HEK293 (cell line): ENCODE data around the gene TTR.
A peak's percentile ranks its signal among the peaks of the same experiment; 100 is the strongest.

Experiments used
- CTCF ChIA-PET: fragments of 350-600 bp; formaldehyde crosslinking; extraction: SDS; loops from one replicate; lab custom pipeline; 2021; ENCODE audit warnings: antibody characterized with exemption; lab: Yijun Ruan, JAX
- POLR2A ChIA-PET: fragments of 300-600 bp; formaldehyde crosslinking; extraction: SDS; loops from one replicate; lab custom pipeline; 2020; ENCODE audit warnings: antibody characterized with exemption, inconsistent platforms; lab: Yijun Ruan, JAX
- H3K27ac ChIP-seq: fragments of 200-500 bp; sonication (Bioruptor generic); 2 replicates; pipeline ENCODE4 v1.5.1; 2014; ENCODE audit warnings: low read depth, low read length, control low read depth, inconsistent platforms; ENCODE audit errors: extremely low read depth
- H3K36me3 ChIP-seq, 2 experiments: fragments of 200-500 bp in 1 of 2; sonication (Bioruptor generic) in 1 of 2; 1 replicate in 1 of 2; 2 replicates in 1 of 2; pipeline ENCODE4 v1.5.1; 2014 to 2017; ENCODE audit warnings: inconsistent platforms in 2 of 2, low read length in 2 of 2; ENCODE audit not compliant: control insufficient read depth in 2 of 2, insufficient read depth in 1 of 2
- H3K4me1 ChIP-seq: fragments of 200-500 bp; sonication (Bioruptor generic); 2 replicates; pipeline ENCODE4 v1.5.1; 2014; ENCODE audit warnings: mild to moderate bottlenecking, low read length, inconsistent platforms; ENCODE audit not compliant: control insufficient read depth, insufficient read depth
- H3K4me3 ChIP-seq: 2 replicates; pipeline ENCODE4 v1.5.1; 2011; ENCODE audit warnings: low read depth, mild to moderate bottlenecking, control low read depth, low read length, moderate library complexity
- H3K9me3 ChIP-seq: fragments of 200-500 bp; sonication (Bioruptor generic); 2 replicates; pipeline ENCODE4 v1.5.1; 2014; ENCODE audit warnings: low read depth, low read length, inconsistent platforms; ENCODE audit not compliant: control insufficient read depth, insufficient read depth
- BCL11B ChIP-seq: fragments of 450-650 bp; formaldehyde crosslinking; IDR thresholded peaks from 2 replicates; pipeline ENCODE4 v1.5.1; 2016; ENCODE audit warnings: low read depth, missing biosample characterization, missing genetic modification characterization
- GLI4 ChIP-seq: fragments of 450-650 bp; formaldehyde crosslinking; IDR thresholded peaks from 2 replicates; pipeline ENCODE4 v1.5.1; 2016; ENCODE audit warnings: missing biosample characterization, missing genetic modification characterization
- HOXC10 ChIP-seq: sonication (generic); formaldehyde crosslinking; IDR thresholded peaks from 2 replicates; pipeline ENCODE4 v1.8.1; 2023; ENCODE audit warnings: mild to moderate bottlenecking, missing genetic modification reagents
- PRDM6 ChIP-seq: fragments of 450-650 bp; formaldehyde crosslinking; IDR thresholded peaks from 2 replicates; pipeline ENCODE4 v1.5.1; 2017; ENCODE audit warnings: missing biosample characterization, missing genetic modification characterization
- REPIN1 ChIP-seq: fragments of 450-650 bp; formaldehyde crosslinking; IDR thresholded peaks from 2 replicates; pipeline ENCODE4 v1.5.1; 2017; ENCODE audit warnings: missing biosample characterization, missing genetic modification characterization, low read depth
- REST ChIP-seq: fragments of 450-650 bp; formaldehyde crosslinking; IDR thresholded peaks from 2 replicates; pipeline ENCODE4 v1.5.1; 2016; ENCODE audit warnings: missing biosample characterization, missing genetic modification characterization
- ZBTB21 ChIP-seq: fragments of 450-650 bp; formaldehyde crosslinking; IDR thresholded peaks from 2 replicates; pipeline ENCODE4 v1.5.1; 2017; ENCODE audit warnings: missing biosample characterization, missing genetic modification characterization
- ZBTB44 ChIP-seq: fragments of 450-650 bp; IDR thresholded peaks from 2 replicates; pipeline ENCODE4 v1.5.1; 2018; ENCODE audit warnings: missing biosample characterization, mild to moderate bottlenecking, missing genetic modification characterization
- ZBTB7A ChIP-seq: fragments of 450-650 bp; formaldehyde crosslinking; IDR thresholded peaks from 2 replicates; pipeline ENCODE4 v1.5.1; 2016; ENCODE audit warnings: low read depth, missing biosample characterization, missing genetic modification characterization
- ZEB2 ChIP-seq: fragments of 450-650 bp; formaldehyde crosslinking; IDR thresholded peaks from 2 replicates; pipeline ENCODE4 v1.5.1; 2016; ENCODE audit warnings: missing biosample characterization, missing genetic modification characterization
- ZFP69B ChIP-seq: fragments of 450-650 bp; formaldehyde crosslinking; IDR thresholded peaks from 2 replicates; pipeline ENCODE4 v1.5.1; 2016; ENCODE audit warnings: missing biosample characterization, missing genetic modification characterization
- ZNF157 ChIP-seq: fragments of 450-650 bp; formaldehyde crosslinking; IDR thresholded peaks from 2 replicates; pipeline ENCODE4 v1.5.1; 2016; ENCODE audit warnings: missing biosample characterization, missing genetic modification characterization
- ZNF169 ChIP-seq: fragments of 450-650 bp; formaldehyde crosslinking; IDR thresholded peaks from 2 replicates; pipeline ENCODE4 v1.5.1; 2016; ENCODE audit warnings: missing biosample characterization, missing genetic modification characterization
- ZNF211 ChIP-seq: fragments of 450-650 bp; formaldehyde crosslinking; IDR thresholded peaks from 2 replicates; pipeline ENCODE4 v1.5.1; 2016; ENCODE audit warnings: low read depth, missing biosample characterization, missing genetic modification characterization
- ZNF280D ChIP-seq: fragments of 450-650 bp; formaldehyde crosslinking; IDR thresholded peaks from 2 replicates; pipeline ENCODE4 v1.5.1; 2016; ENCODE audit warnings: missing biosample characterization, missing genetic modification characterization
- ZNF292 ChIP-seq: fragments of 450-650 bp; formaldehyde crosslinking; IDR thresholded peaks from 2 replicates; pipeline ENCODE4 v1.5.1; 2016; ENCODE audit warnings: low read depth, missing biosample characterization, missing genetic modification characterization, borderline replicate concordance
- ZNF302 ChIP-seq: fragments of 450-650 bp; formaldehyde crosslinking; IDR thresholded peaks from 2 replicates; pipeline ENCODE4 v1.5.1; 2016; ENCODE audit warnings: missing biosample characterization, missing genetic modification characterization, low read depth
- ZNF354C ChIP-seq: fragments of 450-650 bp; formaldehyde crosslinking; IDR thresholded peaks from 2 replicates; pipeline ENCODE4 v1.5.1; 2016; ENCODE audit warnings: missing biosample characterization, missing genetic modification characterization, low read depth, borderline replicate concordance
- ZNF366 ChIP-seq: fragments of 450-650 bp; formaldehyde crosslinking; conservative IDR thresholded peaks from 2 replicates; pipeline ENCODE4 v1.5.1; 2016; ENCODE audit warnings: missing biosample characterization, missing genetic modification characterization
- ZNF473 ChIP-seq: fragments of 450-650 bp; formaldehyde crosslinking; IDR thresholded peaks from 2 replicates; pipeline ENCODE4 v1.5.1; 2017; ENCODE audit warnings: missing biosample characterization, missing genetic modification characterization
- ZNF658 ChIP-seq: fragments of 450-650 bp; formaldehyde crosslinking; IDR thresholded peaks from 2 replicates; pipeline ENCODE4; 2016; ENCODE audit warnings: missing biosample characterization, missing genetic modification characterization
- ZNF791 ChIP-seq: fragments of 450-650 bp; formaldehyde crosslinking; IDR thresholded peaks from 2 replicates; pipeline ENCODE4 v1.5.1; 2016; ENCODE audit warnings: missing biosample characterization, missing genetic modification characterization

The TTR gene

GRCh38 chr18:31591628-31592027 is at the start of gene TTR:
TSS of gene TTR (plus strand) at chr18:31591877. CDS start at chr18:31591903, 26 bp downstream.
- ChIA-PET POLR2A (no interaction called here), CTCF (interaction anchor here (1.3 kb wide), 1 partner anchor 167 kb away, joined by 4 read pairs; no protein-coding TSS in a partner anchor)
- H3K4me1 ChIP-seq: no peaks in the 10 kb centered on the region
- no peak within 1 kb of the TSS for H3K4me3 ChIP-seq
- no peaks in the 10 kb centered on the region for H3K9me3 ChIP-seq
- H3K27ac ChIP-seq: no peak within 1 kb of the TSS
- H3K36me3 ChIP-seq: no peaks in the 10 kb centered on the region
- no peak for TF ChIP-seq ZNF292 (tag by site-specific recombination)
- no peak for TF ChIP-seq ZNF302 (tag by site-specific recombination)
- TF ChIP-seq ZNF169 (tag by site-specific recombination): no peak

- H3K4me3 ChIP-seq: no peak overlapping the region
- no peaks in the 10 kb centered on the region for H3K4me1 ChIP-seq
- TF ChIP-seq ZNF157 (tag by site-specific recombination) (no peak), ZNF366 (tag by site-specific recombination) (no peak), ZNF658 (tag by site-specific recombination) (no peak), ZFP69B (no peak), ZBTB21 (tag by site-specific recombination) (no peak), ZBTB7A (tag by site-specific recombination) (no peak), ZBTB44 (tag by site-specific recombination) (no peak), REPIN1 (tag by site-specific recombination) (no peak), ZEB2 (tag by site-specific recombination) (no peak), ZNF211 (tag by site-specific recombination) (no peak), GLI4 (tag by site-specific recombination) (no peak), ZNF280D (no peak), ZNF473 (tag by site-specific recombination) (no peak), HOXC10 (CRISPR knock-in tag) (no peak), ZNF354C (tag by site-specific recombination) (no peak), ZNF791 (no peak)
- H3K27ac ChIP-seq: no peak overlapping the region
- POLR2A ChIA-PET: no interaction called here
- H3K36me3 ChIP-seq: peaks cover 0 to 53% of the 10 kb centered on the region in 2 experiments; a peak in 2 of 3 replicates
- CTCF ChIA-PET: interaction anchor here (0.6 to 3.1 kb wide), 6 partner anchors 9 to 176 kb away, joined by 3 to 15 read pairs (median 4); no protein-coding TSS in a partner anchor
- no peaks in the 10 kb centered on the region for H3K9me3 ChIP-seq
These were observed 45.2 kb upstream of the TTR start for GRCh38 chr18:31546476-31546875.

- H3K27ac ChIP-seq: no peak overlapping the region
- ChIA-PET CTCF (interaction anchor here (0.8 to 1.5 kb wide), 3 partner anchors 14 to 429 kb away, joined by 3 to 5 read pairs (median 4); no protein-coding TSS in a partner anchor), POLR2A (no interaction called here)
- no peak overlapping the region for H3K4me3 ChIP-seq
- H3K4me1 ChIP-seq: no peaks in the 10 kb centered on the region
- no peaks in the 10 kb centered on the region for H3K9me3 ChIP-seq
- TF ChIP-seq REST: no peak
- TF ChIP-seq PRDM6: peak; percentile 30; the same call in 1 of the 2 replicates
- TF ChIP-seq BCL11B (tag by site-specific recombination): no peak
- TF ChIP-seq, all 188 proteins: peak for 1
- peaks cover 0 to 30% of the 10 kb centered on the region in 2 experiments; a peak in 2 of 3 replicates for H3K36me3 ChIP-seq
These were observed 42.8 kb upstream of the TTR start for GRCh38 chr18:31548853-31549252.
